Activated CD8-positive, alpha-beta memory T cell treated with anti-CD3 and anti-CD28 coated beads for 36 hours (primary cell): Measurements from ENCODE around the gene C16orf92. TPM values are rescaled to one million over a fixed set of nuclear protein-coding genes. Genes with fewer than 3 reads are reported as not detected.

ENCODE experiments used
- CTCF ChIA-PET: fragments of 350-600 bp; sonication (Branson Sonifier 250); formaldehyde crosslinking; loops from one replicate; lab custom pipeline; 2021; ENCODE audit warnings: antibody characterized with exemption; lab: Charles Lee
- POLR2A ChIA-PET: fragments of 350-600 bp; sonication (Branson Sonifier 250); formaldehyde crosslinking; loops from one replicate; lab custom pipeline; 2021; ENCODE audit warnings: antibody characterized with exemption; lab: Charles Lee
- total RNA-seq, 2 experiments: library from RNA; stranded (reverse); gene quantifications; one replicate each; pipeline ENCODE4 v1.2.3, GENCODE V29; 2021

C16orf92 gene
- total RNA-seq, 2 experiments from 2014 or later, result not detected

GRCh38 chr16:30063893-30064728 lies 41.1 kb downstream of the C16orf92 start:
- POLR2A ChIA-PET, result interaction anchor here (0.6 to 3.2 kb wide), 7 partner anchors 11 to 306 kb away, joined by 3 to 28 read pairs (median 4); partner anchors contain the start of genes PAGR1, PPP4C and TBX6
- CTCF ChIA-PET, result interaction anchor here (0.6 to 2.3 kb wide), 8 partner anchors 9 to 363 kb away, joined by 3 to 9 read pairs (median 3); partner anchors contain the start of genes PPP4C and TBX6

- ChIA-PET POLR2A (interaction anchor here (0.5 to 3.2 kb wide), 9 partner anchors 9 to 305 kb away, joined by 4 to 28 read pairs (median 5); partner anchors contain the start of genes PPP4C, TAOK2 and TBX6), CTCF (interaction anchor here (0.6 to 2.3 kb wide), 4 partner anchors 9 to 123 kb away, joined by 3 to 9 read pairs (median 4); partner anchors contain the start of gene TBX6)
Observed at GRCh38 chr16:30064729-30065101, 41.7 kb downstream of the C16orf92 start.

GRCh38 chr16:30065102-30065942 lies 42.3 kb downstream of the C16orf92 start, which contains the start of gene ALDOA:
Gene ALDOA, plus strand, starts transcription at chr16:30065760. Its CDS starts 1,138 bp downstream, at chr16:30066898.
- POLR2A ChIA-PET, result interaction anchor here (0.5 to 3.2 kb wide), 13 partner anchors 10 to 258 kb away, joined by 3 to 28 read pairs (median 4); partner anchors contain the start of genes ASPHD1, PPP4C, TAOK2 and TBX6
- CTCF ChIA-PET, result interaction anchor here (0.7 to 2.3 kb wide), 5 partner anchors 10 to 122 kb away, joined by 3 to 9 read pairs (median 3); partner anchors contain the start of gene TBX6

GRCh38 chr16:30065943-30066760 lies 43.2 kb downstream of the C16orf92 start:
- ChIA-PET CTCF (interaction anchor here (0.6 to 2.3 kb wide), 6 partner anchors 9 to 375 kb away, joined by 3 to 10 read pairs (median 3); partner anchors contain the start of gene TBX6), POLR2A (interaction anchor here (0.9 to 3.2 kb wide), 11 partner anchors 10 to 259 kb away, joined by 3 to 28 read pairs (median 5); partner anchors contain the start of genes ASPHD1, PPP4C, TAOK2 and TBX6)

- CTCF ChIA-PET, result interaction anchor here (0.6 to 2.1 kb wide), 3 partner anchors 14 to 376 kb away, joined by 3 to 10 read pairs (median 3); partner anchors contain the start of gene TBX6
- POLR2A ChIA-PET, result interaction anchor here (1.1 to 3.2 kb wide), 3 partner anchors 10 to 119 kb away, joined by 3 to 28 read pairs (median 6); partner anchors contain the start of genes PPP4C and TBX6
Observed at GRCh38 chr16:30066761-30067583, 44.0 kb downstream of the C16orf92 start.

DNA sequence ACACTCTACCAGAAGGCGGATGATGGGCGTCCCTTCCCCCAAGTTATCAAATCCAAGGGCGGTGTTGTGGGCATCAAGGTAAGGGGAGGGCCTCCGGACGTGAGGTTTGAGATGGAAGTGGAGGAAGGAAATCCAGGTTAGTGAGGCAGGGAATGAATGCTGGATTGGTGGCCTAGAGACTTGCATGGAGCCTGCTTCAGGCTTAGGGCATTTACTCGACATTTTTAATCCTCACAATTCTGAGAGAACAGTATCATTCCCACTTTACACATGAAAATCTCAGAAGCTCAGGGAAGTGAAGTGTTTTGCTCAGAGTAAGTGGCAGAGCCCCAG lies 44.6 kb downstream of the C16orf92 start:
- POLR2A ChIA-PET, result interaction anchor here (1.4 to 3.2 kb wide), 2 partner anchors 9 to 25 kb away, joined by 6 to 28 read pairs; partner anchors contain the start of genes PPP4C and TBX6
- CTCF ChIA-PET, result interaction anchor here (2.1 kb wide), 1 partner anchor 24 kb away, joined by 10 read pairs; the partner anchor contains the start of gene TBX6

GRCh38 chr16:30068333-30068732 lies 45.3 kb downstream of the C16orf92 start:
- CTCF ChIA-PET, result interaction anchor here (0.6 to 2.1 kb wide), 3 partner anchors 23 to 87 kb away, joined by 3 to 10 read pairs (median 5); partner anchors contain the start of gene TBX6
- POLR2A ChIA-PET, result interaction anchor here (0.6 kb wide), 1 partner anchor 12 kb away, joined by 5 read pairs; no protein-coding TSS in a partner anchor

DNA sequence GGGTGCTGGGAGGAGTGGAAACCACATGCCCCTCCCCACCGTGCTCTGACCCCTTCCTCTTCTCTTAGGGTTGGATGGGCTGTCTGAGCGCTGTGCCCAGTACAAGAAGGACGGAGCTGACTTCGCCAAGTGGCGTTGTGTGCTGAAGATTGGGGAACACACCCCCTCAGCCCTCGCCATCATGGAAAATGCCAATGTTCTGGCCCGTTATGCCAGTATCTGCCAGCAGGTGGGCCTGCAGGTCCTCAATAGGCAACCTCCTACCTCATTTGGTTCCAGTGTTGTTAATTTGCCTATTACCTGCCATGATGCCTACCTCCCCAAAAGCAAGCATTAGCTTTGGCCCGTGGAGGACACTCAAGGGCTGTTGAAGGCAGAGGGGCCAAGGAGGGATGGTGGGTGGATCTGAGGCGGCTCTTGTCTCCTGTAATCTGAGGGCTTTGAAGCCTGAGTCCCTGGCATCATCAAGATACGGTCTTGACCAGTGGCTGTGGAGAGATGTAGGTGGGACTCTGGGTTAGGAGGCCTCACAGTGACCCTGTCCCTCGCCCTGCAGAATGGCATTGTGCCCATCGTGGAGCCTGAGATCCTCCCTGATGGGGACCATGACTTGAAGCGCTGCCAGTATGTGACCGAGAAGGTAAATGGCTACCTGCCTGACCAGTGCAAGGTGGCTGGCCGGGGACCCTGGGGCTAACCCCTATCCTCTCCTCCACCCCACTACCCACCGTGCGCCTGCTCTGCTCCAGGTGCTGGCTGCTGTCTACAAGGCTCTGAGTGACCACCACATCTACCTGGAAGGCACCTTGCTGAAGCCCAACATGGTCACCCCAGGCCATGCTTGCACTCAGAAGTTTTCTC lies 46.0 kb downstream of the C16orf92 start:
- ChIA-PET POLR2A (interaction anchor here (0.6 kb wide), 2 partner anchors 12 to 113 kb away, joined by 5 to 7 read pairs; no protein-coding TSS in a partner anchor), CTCF (interaction anchor here (0.6 to 1.1 kb wide), 2 partner anchors 23 to 86 kb away, joined by 3 to 5 read pairs; partner anchors contain the start of gene TBX6)

DNA sequence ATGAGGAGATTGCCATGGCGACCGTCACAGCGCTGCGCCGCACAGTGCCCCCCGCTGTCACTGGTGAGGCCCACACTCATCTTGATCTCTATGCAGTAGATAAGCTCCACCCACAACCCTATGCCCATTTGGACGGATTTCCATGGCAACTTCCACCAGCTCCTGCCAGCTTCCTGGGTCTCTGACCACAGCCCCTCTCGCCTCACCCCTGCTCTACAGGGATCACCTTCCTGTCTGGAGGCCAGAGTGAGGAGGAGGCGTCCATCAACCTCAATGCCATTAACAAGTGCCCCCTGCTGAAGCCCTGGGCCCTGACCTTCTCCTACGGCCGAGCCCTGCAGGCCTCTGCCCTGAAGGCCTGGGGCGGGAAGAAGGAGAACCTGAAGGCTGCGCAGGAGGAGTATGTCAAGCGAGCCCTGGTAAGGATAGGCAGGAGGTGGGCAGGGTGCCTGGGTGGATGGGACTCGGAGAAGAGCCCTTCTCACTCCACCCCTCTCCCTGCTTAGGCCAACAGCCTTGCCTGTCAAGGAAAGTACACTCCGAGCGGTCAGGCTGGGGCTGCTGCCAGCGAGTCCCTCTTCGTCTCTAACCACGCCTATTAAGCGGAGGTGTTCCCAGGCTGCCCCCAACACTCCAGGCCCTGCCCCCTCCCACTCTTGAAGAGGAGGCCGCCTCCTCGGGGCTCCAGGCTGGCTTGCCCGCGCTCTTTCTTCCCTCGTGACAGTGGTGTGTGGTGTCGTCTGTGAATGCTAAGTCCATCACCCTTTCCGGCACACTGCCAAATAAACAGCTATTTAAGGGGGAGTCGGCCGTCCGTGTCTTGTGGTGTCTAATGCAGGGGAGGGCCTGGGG lies 46.8 kb downstream of the C16orf92 start:
- CTCF ChIA-PET, result no interaction called here
- POLR2A ChIA-PET, result interaction anchor here (0.7 kb wide), 1 partner anchor 269 kb away, joined by 3 read pairs; no protein-coding TSS in a partner anchor

DNA sequence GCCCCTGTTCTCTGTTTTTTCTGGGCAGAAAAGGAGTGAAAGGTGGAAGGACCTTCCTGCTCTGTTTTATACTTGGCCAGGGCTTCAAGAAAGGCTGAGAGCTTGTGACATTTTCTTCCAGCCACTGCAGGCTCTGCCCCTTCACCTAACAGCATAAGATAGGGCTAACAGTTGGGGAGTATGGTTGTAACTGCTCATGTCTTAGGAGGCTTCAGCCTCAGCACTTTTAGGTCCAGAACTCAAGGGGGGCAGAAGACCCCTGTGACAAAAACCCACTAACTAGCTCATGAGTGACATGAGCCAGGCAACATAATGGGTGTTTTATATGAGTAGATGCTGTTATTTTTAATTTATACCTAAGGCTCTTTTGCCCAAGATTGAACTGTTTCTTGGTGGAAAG lies 47.5 kb downstream of the C16orf92 start:
- ChIA-PET POLR2A (interaction anchor here (0.7 kb wide), 1 partner anchor 270 kb away, joined by 3 read pairs; no protein-coding TSS in a partner anchor), CTCF (no interaction called here)

Other genes starting within 250 kb of the C16orf92 start
- not detected for gene ZG16, start 244.9 kb upstream of the C16orf92 start, total RNA-seq
- gene KIF22, start 232.4 kb upstream of the C16orf92 start, total RNA-seq, result 100 to 1,000 TPM; 129 to 134 TPM
- 100 to 1,000 TPM; 397 to 431 TPM for gene MAZ, start 216.7 kb upstream of the C16orf92 start, total RNA-seq
- 1 to 10 TPM in 1 of 2 experiments, under 1 TPM in 1; 0.67 to 1.1 TPM for gene PRRT2, start 211.0 kb upstream of the C16orf92 start, total RNA-seq
- 10 to 100 TPM; 38.3 to 40.9 TPM for gene PAGR1, start 207.0 kb upstream of the C16orf92 start, total RNA-seq
- gene MVP, start 202.7 kb upstream of the C16orf92 start, total RNA-seq, result 10 to 100 TPM; 42.2 to 46.0 TPM
- 10 to 100 TPM; 57.2 to 58.1 TPM for gene CDIPT, start 160.0 kb upstream of the C16orf92 start, total RNA-seq
- gene SEZ6L2, start 123.6 kb upstream of the C16orf92 start, total RNA-seq, result under 1 TPM; 0.11 to 0.13 TPM
- gene ASPHD1, start 122.7 kb upstream of the C16orf92 start, total RNA-seq, result 1 to 10 TPM; 1.3 to 1.8 TPM
- gene KCTD13, start 97.0 kb upstream of the C16orf92 start, total RNA-seq, result 10 to 100 TPM; 38.1 to 39.5 TPM
- 10 to 100 TPM; 40.0 to 40.2 TPM for gene TMEM219, start 61.1 kb upstream of the C16orf92 start, total RNA-seq
- gene TAOK2, start 49.3 kb upstream of the C16orf92 start, total RNA-seq, result 10 to 100 TPM; 38.8 to 39.1 TPM
- gene HIRIP3, start 27.6 kb upstream of the C16orf92 start, total RNA-seq, result 10 to 100 TPM; 46.1 to 46.2 TPM
- 100 to 1,000 TPM; 119 to 123 TPM for gene INO80E, start 27.0 kb upstream of the C16orf92 start, total RNA-seq
- under 1 TPM; 0.70 to 0.84 TPM for gene DOC2A, start 12.2 kb upstream of the C16orf92 start, total RNA-seq
- gene TLCD3B, start 8.1 kb downstream of the C16orf92 start, total RNA-seq, result 1 to 10 TPM; 1.1 to 1.4 TPM
- gene ALDOA, start 42.6 kb downstream of the C16orf92 start, total RNA-seq, result 1,000 to 10,000 TPM; 2,600 to 2,646 TPM
- gene PPP4C, start 52.8 kb downstream of the C16orf92 start, total RNA-seq, result 100 to 1,000 TPM; 125 to 137 TPM
- gene TBX6, start 68.7 kb downstream of the C16orf92 start, total RNA-seq, result 1 to 10 TPM; 1.5 to 1.7 TPM
- 10 to 100 TPM; 13.3 to 13.6 TPM for gene YPEL3, start 73.0 kb downstream of the C16orf92 start, total RNA-seq
- gene GDPD3, start 90.3 kb downstream of the C16orf92 start, total RNA-seq, result 1 to 10 TPM; 3.4 to 4.3 TPM
- 10 to 100 TPM; 38.7 to 40.8 TPM for gene MAPK3, start 100.0 kb downstream of the C16orf92 start, total RNA-seq
- 100 to 1,000 TPM; 971 to 991 TPM for gene CORO1A, start 160.4 kb downstream of the C16orf92 start, total RNA-seq
- gene BOLA2B, start 170.5 kb downstream of the C16orf92 start, total RNA-seq, result 100 to 1,000 TPM; 266 to 297 TPM
- 10 to 100 TPM; 62.6 to 72.6 TPM for gene SLX1A, start 170.7 kb downstream of the C16orf92 start, total RNA-seq
- gene SULT1A3, start 176.1 kb downstream of the C16orf92 start, total RNA-seq, result 10 to 100 TPM; 11.6 to 12.7 TPM
- gene NPIPB13, start 225.3 kb downstream of the C16orf92 start, total RNA-seq, result 1 to 10 TPM; 7.7 to 8.6 TPM